BLaER1 (cell line): ENCODE results near the gene SLC22A17.

ENCODE experiments used
- H3K27ac ChIP-seq: shearing (Covaris generic); formaldehyde crosslinking; 2 replicates; pipeline ENCODE4 v1.8.1; 2022
- H3K27me3 ChIP-seq: shearing (Covaris generic); formaldehyde crosslinking; 2 replicates; pipeline ENCODE4 v1.8.1; 2022
- H3K36me3 ChIP-seq: shearing (Covaris generic); formaldehyde crosslinking; 2 replicates; pipeline ENCODE4 v1.8.1; 2022
- H3K4me1 ChIP-seq: shearing (Covaris generic); formaldehyde crosslinking; 2 replicates; pipeline ENCODE4 v1.8.1; 2022
- H3K4me2 ChIP-seq: shearing (Covaris generic); formaldehyde crosslinking; 2 replicates; pipeline ENCODE4 v1.8.1; 2022
- H3K4me3 ChIP-seq: shearing (Covaris generic); formaldehyde crosslinking; 2 replicates; pipeline ENCODE4 v1.8.1; 2022
- H3K9ac ChIP-seq: shearing (Covaris generic); formaldehyde crosslinking; 2 replicates; pipeline ENCODE4 v1.8.1; 2022
- H3K9me3 ChIP-seq: shearing (Covaris generic); formaldehyde crosslinking; 2 replicates; pipeline ENCODE4 v1.8.1; 2022
- H4K20me1 ChIP-seq: shearing (Covaris generic); formaldehyde crosslinking; 2 replicates; pipeline ENCODE4 v1.8.1; 2022
- Cebpa-rat ChIP-seq: shearing (Covaris generic); IDR thresholded peaks from 2 replicates; pipeline ENCODE4 v1.8.1; 2022

Gene SLC22A17

DNA sequence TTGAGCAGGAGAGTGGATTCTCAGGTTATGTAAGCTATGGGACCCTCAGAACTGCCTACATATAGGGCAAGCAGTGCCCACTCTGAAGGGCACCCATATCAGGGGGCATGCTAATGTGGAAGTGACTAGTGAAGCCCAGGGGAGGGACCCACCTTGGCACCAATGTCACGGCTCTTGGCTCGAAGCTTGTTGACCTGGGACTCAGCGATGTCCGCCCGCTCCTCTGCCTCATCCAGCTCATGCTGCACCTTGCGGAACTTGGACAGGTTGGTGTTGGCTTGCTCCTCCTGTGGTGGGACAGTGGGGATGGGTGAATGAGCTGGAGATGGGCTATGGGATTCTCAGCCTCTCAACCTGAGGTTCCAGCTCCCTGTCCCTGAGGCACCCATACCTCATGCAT, 29.6 kb upstream of the SLC22A17 start:
- H3K27me3 ChIP-seq = peaks cover 6% of the 10 kb centered on the region; the same call in 1 of the 2 replicates
- H3K4me2 ChIP-seq = peak overlapping the region; percentile 62
- peaks cover 49% of the 10 kb centered on the region for H3K4me1 ChIP-seq
- no peak overlapping the region for H3K9ac ChIP-seq
- H3K4me3 ChIP-seq = no peak overlapping the region
- no peak overlapping the region for H3K27ac ChIP-seq
- TF ChIP-seq Cebpa-rat = no peak
- H4K20me1 ChIP-seq = no peaks in the 10 kb centered on the region
- no peaks in the 10 kb centered on the region for H3K9me3 ChIP-seq
- no peaks in the 10 kb centered on the region for H3K36me3 ChIP-seq

DNA sequence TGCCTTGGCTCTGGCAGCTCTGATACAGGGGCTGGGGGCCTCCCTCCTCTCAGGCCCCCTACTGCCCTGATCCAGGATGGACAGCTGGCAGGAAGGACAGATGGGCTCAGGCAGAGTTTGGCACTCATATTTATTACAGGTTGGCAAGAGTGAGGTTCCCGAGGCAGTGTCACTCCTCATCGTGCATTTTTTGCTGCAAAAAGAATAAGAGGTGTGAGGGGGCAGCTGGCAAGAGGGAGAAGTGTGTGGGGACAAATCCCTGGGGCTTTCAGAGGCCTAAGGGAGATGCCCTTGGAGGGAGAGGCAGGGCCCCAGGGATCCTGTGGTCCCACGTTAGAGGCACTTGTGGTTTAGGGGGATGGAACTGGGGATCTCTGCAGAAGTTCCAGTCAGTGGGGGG, 29.2 kb upstream of the SLC22A17 start:
- no peak for TF ChIP-seq Cebpa-rat
- H3K4me1 ChIP-seq = peaks cover 53% of the 10 kb centered on the region
- H3K9ac ChIP-seq = no peak overlapping the region
- no peaks in the 10 kb centered on the region for H3K9me3 ChIP-seq
- H3K4me3 ChIP-seq = no peak overlapping the region
- no peaks in the 10 kb centered on the region for H4K20me1 ChIP-seq
- no peak overlapping the region for H3K27ac ChIP-seq
- peaks cover 6% of the 10 kb centered on the region; the same call in 1 of the 2 replicates for H3K27me3 ChIP-seq
- no peaks in the 10 kb centered on the region for H3K36me3 ChIP-seq
- H3K4me2 ChIP-seq = peak overlapping the region; percentile 62

- Histone ChIP-seq H3K4me1 (peaks cover 62% of the 10 kb centered on the region), H3K4me2 (0 out of 2 replicates have a peak overlapping the region, but pooled peaks have one; percentile 62), H3K9ac (no peak overlapping the region), H4K20me1 (no peaks in the 10 kb centered on the region), H3K9me3 (no peaks in the 10 kb centered on the region), H3K27ac (no peak overlapping the region), H3K36me3 (no peaks in the 10 kb centered on the region), H3K4me3 (no peak overlapping the region), H3K27me3 (peaks cover 6% of the 10 kb centered on the region; the same call in 1 of the 2 replicates)
- no peak for TF ChIP-seq Cebpa-rat
Measured at GRCh38 chr14:23380976-23381375, 28.3 kb upstream of the SLC22A17 start.

DNA sequence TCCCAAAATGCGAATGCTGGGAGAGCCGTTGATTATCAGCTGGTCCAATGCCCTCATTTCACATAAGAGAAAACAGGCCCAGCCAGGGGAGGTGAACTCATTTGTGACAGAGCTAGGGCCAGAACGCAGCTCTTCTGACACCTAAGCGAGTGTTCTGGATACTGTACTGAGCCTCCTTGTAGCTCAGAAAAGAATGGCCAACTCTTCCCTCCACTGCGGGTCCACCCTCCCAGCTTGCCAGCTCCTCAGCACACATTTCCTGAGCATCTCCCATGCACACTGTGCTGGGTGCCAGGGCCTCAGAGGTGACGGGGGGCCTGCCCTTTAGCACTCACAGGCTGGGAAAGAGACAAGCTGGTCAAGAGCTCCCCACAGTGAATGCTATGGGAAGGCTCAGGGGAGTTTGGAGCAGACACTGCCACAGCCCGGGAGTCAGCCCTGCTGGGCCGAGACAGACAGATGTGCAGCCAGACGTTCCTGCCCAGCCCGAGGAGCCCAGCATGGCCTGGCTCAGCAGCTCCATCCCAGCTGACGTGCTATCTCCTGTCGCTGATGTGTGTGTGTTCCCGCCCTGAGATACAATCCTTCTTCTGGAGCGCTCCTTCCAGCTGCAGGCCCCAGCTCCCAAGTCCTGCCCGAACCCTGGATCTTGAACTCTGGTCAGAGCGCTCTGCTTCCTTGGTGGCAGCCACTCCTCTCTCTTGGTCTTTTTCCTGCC, 27.7 kb upstream of the SLC22A17 start:
- H3K27me3 ChIP-seq = peaks cover 6% of the 10 kb centered on the region; the same call in 1 of the 2 replicates
- TF ChIP-seq Cebpa-rat = no peak
- no peaks in the 10 kb centered on the region for H3K9me3 ChIP-seq

DNA sequence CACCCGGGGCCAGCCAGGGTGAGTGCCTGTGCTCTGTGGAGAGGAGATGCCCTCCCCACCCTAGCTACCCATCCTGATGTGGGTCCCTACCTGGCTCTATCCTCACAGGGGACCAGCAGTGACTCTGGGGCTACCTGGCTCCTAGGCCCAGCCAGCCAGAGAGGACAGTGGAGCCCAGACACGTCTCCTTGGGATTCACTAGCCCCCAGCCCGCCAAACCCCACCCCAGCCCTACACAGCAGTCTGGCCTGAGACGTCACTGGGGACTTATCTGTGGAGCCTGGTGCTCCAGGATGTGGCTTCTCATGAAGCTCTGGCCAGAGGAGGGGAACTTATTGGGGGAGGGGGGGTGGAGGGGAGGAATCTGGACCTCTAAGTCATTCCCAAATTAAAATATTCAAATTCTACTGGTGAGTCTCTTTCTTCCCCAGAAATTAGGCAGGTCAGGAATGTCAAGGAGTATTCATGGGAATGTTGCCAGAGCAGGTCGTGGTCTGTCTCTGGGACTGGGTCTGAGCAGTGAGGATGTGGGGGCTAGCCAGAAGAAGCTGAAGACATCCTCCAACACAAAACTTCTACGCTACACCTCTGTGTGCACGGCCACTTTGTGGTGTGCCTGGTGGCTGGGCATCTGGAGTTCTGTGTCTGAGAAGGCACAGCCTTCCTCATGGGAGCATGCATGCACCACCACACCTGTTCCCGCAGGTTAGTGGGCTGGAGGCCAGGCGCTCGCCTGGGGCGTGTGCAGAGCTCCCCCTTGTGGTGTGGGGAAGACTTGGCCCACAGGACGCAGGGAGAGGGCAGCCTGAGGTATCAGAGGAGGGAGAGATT, 26.9 kb upstream of the SLC22A17 start:
- H3K36me3 ChIP-seq = no peaks in the 10 kb centered on the region
- no peak overlapping the region for H3K27ac ChIP-seq
- H3K4me2 ChIP-seq = 0 out of 2 replicates have a peak overlapping the region, but pooled peaks have one; percentile 13
- H3K4me3 ChIP-seq = no peak overlapping the region
- H3K9me3 ChIP-seq = no peaks in the 10 kb centered on the region
- H3K4me1 ChIP-seq = peaks cover 69% of the 10 kb centered on the region
- TF ChIP-seq Cebpa-rat = no peak
- no peak overlapping the region for H3K9ac ChIP-seq
- peaks cover 6% of the 10 kb centered on the region; the same call in 1 of the 2 replicates for H3K27me3 ChIP-seq
- H4K20me1 ChIP-seq = no peaks in the 10 kb centered on the region

More for the DNA sequence above, 27.7 kb upstream of the SLC22A17 start:
- Histone ChIP-seq H3K27ac (no peak overlapping the region), H3K4me1 (peaks cover 69% of the 10 kb centered on the region), H3K36me3 (no peaks in the 10 kb centered on the region), H4K20me1 (no peaks in the 10 kb centered on the region), H3K4me2 (0 out of 2 replicates have a peak overlapping the region, but pooled peaks have one; percentile 13), H3K4me3 (no peak overlapping the region), H3K9ac (no peak overlapping the region)

- TF ChIP-seq Cebpa-rat = no peak
- Histone ChIP-seq H4K20me1 (no peaks in the 10 kb centered on the region), H3K27ac (no peak overlapping the region), H3K27me3 (peaks cover 6% of the 10 kb centered on the region; the same call in 1 of the 2 replicates), H3K4me2 (peak overlapping the region; percentile 92), H3K9me3 (no peaks in the 10 kb centered on the region), H3K9ac (no peak overlapping the region), H3K4me3 (no peak overlapping the region), H3K36me3 (no peaks in the 10 kb centered on the region), H3K4me1 (peaks cover 69% of the 10 kb centered on the region)
Measured at GRCh38 chr14:23378612-23379220, 26.0 kb upstream of the SLC22A17 start.

DNA sequence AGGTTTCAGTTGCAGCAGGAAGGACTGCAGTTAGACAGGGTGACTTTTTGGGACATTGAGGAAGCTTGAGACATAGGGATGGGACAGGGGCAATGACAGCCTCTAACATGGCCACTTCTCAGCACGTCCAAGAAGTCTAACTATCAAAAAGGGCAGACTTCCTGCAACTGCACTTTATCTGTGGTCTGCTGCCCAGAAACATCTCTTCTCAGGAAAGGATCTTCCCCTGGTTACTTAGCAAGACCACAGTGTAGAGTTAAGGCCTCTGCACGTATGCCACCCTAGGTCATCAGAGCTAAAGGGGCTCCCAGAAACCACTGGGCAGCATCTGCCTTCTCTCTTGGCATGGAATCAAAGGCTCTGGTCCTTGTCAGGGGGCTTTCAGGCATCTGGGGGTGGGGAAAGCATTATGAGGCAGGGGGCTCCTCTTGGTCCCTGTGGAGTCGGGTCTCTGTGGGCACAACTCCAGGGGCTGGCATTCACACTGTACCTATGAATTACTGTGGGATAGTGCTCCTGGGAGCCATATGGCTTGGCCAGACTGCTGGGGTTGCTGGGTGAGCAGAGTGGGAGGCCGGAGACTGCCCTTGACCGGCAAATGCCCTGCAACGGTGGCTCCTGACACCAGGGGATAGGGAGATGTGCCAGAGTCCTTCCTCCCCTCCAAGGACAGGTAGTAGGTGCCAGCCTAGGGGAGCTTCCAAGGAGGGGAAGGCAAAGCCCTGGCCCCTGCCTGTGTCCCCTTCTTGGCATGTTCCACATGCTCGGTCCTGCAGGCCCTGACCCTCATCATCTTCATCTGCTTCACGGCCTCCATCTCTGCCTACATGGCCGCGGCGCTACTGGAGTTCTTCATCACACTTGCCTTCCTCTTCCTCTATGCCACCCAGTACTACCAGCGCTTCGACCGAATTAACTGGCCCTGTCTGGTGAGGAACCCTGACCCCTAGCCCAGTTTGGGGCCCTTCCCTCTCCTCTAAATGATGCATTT, 25.2 kb upstream of the SLC22A17 start:
- Histone ChIP-seq H4K20me1 (no peaks in the 10 kb centered on the region), H3K9me3 (no peaks in the 10 kb centered on the region), H3K9ac (peak overlapping the region; percentile 54; the same call in 1 of the 2 replicates), H3K4me1 (peaks cover 69% of the 10 kb centered on the region), H3K36me3 (no peaks in the 10 kb centered on the region), H3K4me3 (0 out of 2 replicates have a peak overlapping the region, but pooled peaks have one; percentile 32), H3K27ac (peak overlapping the region; percentile 73), H3K4me2 (peak overlapping the region; percentile 92), H3K27me3 (peaks cover 6% of the 10 kb centered on the region; the same call in 1 of the 2 replicates)
- no peak for TF ChIP-seq Cebpa-rat

DNA sequence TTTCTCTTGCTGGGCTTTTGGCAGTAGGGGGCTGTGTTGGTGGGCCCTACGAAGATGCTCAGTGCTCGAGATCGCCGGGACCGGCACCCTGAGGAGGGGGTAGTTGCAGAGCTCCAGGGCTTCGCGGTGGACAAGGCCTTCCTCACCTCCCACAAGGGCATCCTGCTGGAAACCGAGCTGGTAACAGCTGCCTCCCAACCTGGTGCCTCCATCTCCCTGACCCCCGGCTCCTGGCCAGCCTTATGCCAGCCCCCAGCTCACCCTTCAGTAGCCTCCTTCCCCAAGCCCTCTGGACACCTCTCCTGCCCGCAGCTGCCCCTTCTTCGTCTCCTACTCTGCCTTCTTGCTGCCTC, 24.5 kb upstream of the SLC22A17 start:
- Histone ChIP-seq H3K4me3 (0 out of 2 replicates have a peak overlapping the region, but pooled peaks have one; percentile 32), H3K9ac (peak overlapping the region; percentile 54; the same call in 1 of the 2 replicates), H3K27ac (peak overlapping the region; percentile 73), H3K36me3 (no peaks in the 10 kb centered on the region), H3K4me1 (peaks cover 62% of the 10 kb centered on the region), H3K27me3 (no peaks in the 10 kb centered on the region; the same call in 1 of the 2 replicates), H3K9me3 (no peaks in the 10 kb centered on the region), H3K4me2 (peak overlapping the region; percentile 92), H4K20me1 (no peaks in the 10 kb centered on the region)
- no peak for TF ChIP-seq Cebpa-rat
